B cell (primary cell): ENCODE results near the gene XDH. TPM values are rescaled to one million over a fixed set of nuclear protein-coding genes. Genes with fewer than 3 reads are reported as not detected.

Source experiments
- ATAC-seq: fragments of 200-7000 bp; cut with Tn5 transposase; one replicate; pipeline ENCODE4 v1.10.0; 2021; ENCODE audit warnings: low read depth, mild to moderate bottlenecking, moderate number of reproducible peaks, moderate library complexity
- CTCF ChIA-PET: fragments of 350-600 bp; sonication (Branson Sonifier 250); formaldehyde crosslinking; loops from one replicate; lab custom pipeline; 2021; ENCODE audit warnings: antibody characterized with exemption, inconsistent platforms; lab: Charles Lee
- POLR2A ChIA-PET: fragments of 350-600 bp; sonication (Branson Sonifier 250); formaldehyde crosslinking; loops from one replicate; lab custom pipeline; 2021; ENCODE audit warnings: antibody characterized with exemption; lab: Charles Lee
- DNase-seq: peaks from one replicate; pipeline ENCODE4 v3.0.0; 2013
- H2AFZ ChIP-seq: 2 replicates; pipeline ENCODE4 v1.6.1; 2012; ENCODE audit warnings: mild to moderate bottlenecking, low read depth, low read length; ENCODE audit not compliant: insufficient read depth, poor library complexity, severe bottlenecking
- H3K27ac ChIP-seq, 2 donors: 1 replicate in 1 of 2; 2 replicates in 1 of 2; pipeline ENCODE4 v1.5.1; 2012 to 2013; ENCODE audit warnings: low read length in 2 of 2, mild to moderate bottlenecking in 2 of 2, moderate library complexity in 1 of 2
- H3K27me3 ChIP-seq, 4 experiments: fragments of 200-600 bp in 1 of 4; sonication (generic) in 1 of 4; replicated peaks in 1 of 4; 1 replicate in 2 of 4; 2 replicates in 2 of 4; pipeline versions ENCODE4 v1.6.1 to v1.7.0; 2013 to 2016; ENCODE audit warnings: low read length in 3 of 4, mild to moderate bottlenecking in 2 of 4, mixed read lengths in 1 of 4, moderate library complexity in 1 of 4; ENCODE audit not compliant: insufficient read depth in 4 of 4, control insufficient read depth in 3 of 4; ENCODE audit errors: control extremely low read depth in 1 of 4
- H3K36me3 ChIP-seq, 2 experiments: replicated peaks in 1 of 2; 1 replicate in 1 of 2; 2 replicates in 1 of 2; pipeline versions ENCODE4 v1.6.1 to v1.7.1; 2013; ENCODE audit warnings: low read length in 1 of 2; ENCODE audit not compliant: insufficient read depth in 2 of 2, control insufficient read depth in 1 of 2; ENCODE audit errors: control extremely low read depth in 1 of 2, extremely low read depth in 1 of 2
- H3K4me1 ChIP-seq, 2 donors: fragments of 200-600 bp in 1 of 2; sonication (generic) in 1 of 2; 1 replicate in 1 of 2; 2 replicates in 1 of 2; pipeline versions ENCODE4 v1.5.1 to v1.6.1; 2013 to 2017; ENCODE audit warnings: low read length in 2 of 2; ENCODE audit not compliant: control insufficient read depth in 2 of 2, insufficient read depth in 2 of 2
- H3K4me2 ChIP-seq: replicated peaks from 2 replicates; pipeline ENCODE3; 2012; ENCODE audit warnings: mild to moderate bottlenecking, low read depth, low read length; ENCODE audit not compliant: poor library complexity, severe bottlenecking
- H3K4me3 ChIP-seq, 5 experiments: fragments of 200-600 bp in 1 of 5; sonication (generic) in 1 of 5; 1 replicate in 3 of 5; 2 replicates in 2 of 5; pipeline versions ENCODE4 v1.5.1 to v1.7.0; 2011 to 2016; ENCODE audit warnings: low read length in 4 of 5, mild to moderate bottlenecking in 4 of 5, low read depth in 2 of 5, control low read depth in 1 of 5, moderate library complexity in 1 of 5; ENCODE audit not compliant: insufficient read depth in 1 of 5; ENCODE audit errors: control extremely low read depth in 1 of 5, extremely low read depth in 1 of 5
- H3K79me2 ChIP-seq: fragments of 200-600 bp; sonication (generic); one replicate; pipeline ENCODE4 v1.6.0; 2016; ENCODE audit warnings: low read length; ENCODE audit not compliant: control insufficient read depth, insufficient read depth
- H3K9ac ChIP-seq: fragments of 200-600 bp; sonication (generic); 2 replicates; pipeline ENCODE4 v1.6.1; 2017; ENCODE audit warnings: mild to moderate bottlenecking, low read length, moderate library complexity
- H3K9me3 ChIP-seq, 3 donors: one replicate each; pipeline versions ENCODE4 v1.6.1 to v1.7.1; 2013; ENCODE audit warnings: low read length in 2 of 3; ENCODE audit not compliant: control insufficient read depth in 2 of 3, insufficient read depth in 1 of 3; ENCODE audit errors: control extremely low read depth in 1 of 3
- H4K20me1 ChIP-seq: 2 replicates; pipeline ENCODE4 v1.6.0; 2012; ENCODE audit warnings: mild to moderate bottlenecking, low read length; ENCODE audit not compliant: insufficient read depth, control insufficient read depth, poor library complexity, severe bottlenecking
- H3K27ac Mint-ChIP-seq: one replicate; pipeline ENCODE4 v1.8.0; 2021; ENCODE audit warnings: mixed read lengths
- H3K27me3 Mint-ChIP-seq: one replicate; pipeline ENCODE4 v1.8.0; 2021; ENCODE audit warnings: mixed read lengths
- H3K4me1 Mint-ChIP-seq: one replicate; pipeline ENCODE4 v1.8.0; 2021; ENCODE audit warnings: mixed read lengths
- H3K4me3 Mint-ChIP-seq: one replicate; pipeline ENCODE4 v1.8.0; 2021; ENCODE audit warnings: mixed read lengths
- H3K9me3 Mint-ChIP-seq: one replicate; pipeline ENCODE4 v1.8.0; 2022; ENCODE audit warnings: mixed read lengths; ENCODE audit not compliant: insufficient read depth
- CTCF ChIP-seq: fragments of 200-600 bp; IDR thresholded peaks from one replicate; pipeline ENCODE4 v1.8.0; 2022; ENCODE audit warnings: antibody characterized with exemption, mild to moderate bottlenecking
- EZH2 ChIP-seq: IDR thresholded peaks from 2 replicates; pipeline ENCODE4 v1.6.1; 2012; ENCODE audit warnings: borderline replicate concordance, low read depth, mild to moderate bottlenecking, moderate library complexity, low read length; ENCODE audit not compliant: insufficient read depth, poor library complexity, severe bottlenecking
- WGBS: methylation state at CpG from one replicate; pipeline ENCODE4 v1.1.5; 2013; ENCODE audit warnings: missing lambda C conversion rate; ENCODE audit not compliant: insufficient coverage; 5-methylcytosine and 5-hydroxymethylcytosine counted together
- intact Hi-C: fragments of 100-400 bp; cut with micrococcal nuclease; formaldehyde crosslinking; loops from one replicate; pipeline ENCODE4 v1.10.0; 2022
- polyA plus RNA-seq: library from polyadenylated mRNA; depleted of rRNA; stranded (reverse); fragments of >200 nt; gene quantifications from 2 replicates; pipeline ENCODE4 v1.2.3, GENCODE V29; 2012
- total RNA-seq, 2 donors: library from RNA; stranded (reverse); fragments of 120-200 nt in 1 of 2; gene quantifications; 1 replicate in 1 of 2; 2 replicates in 1 of 2; pipeline versions ENCODE4 v1.2.3 to v1.2.4, GENCODE V29; 2013 to 2022

Gene XDH
- total and polyA plus RNA-seq, 2 donors (not counting 1 experiment from before 2014, with no cell fraction given) = not detected

- no peaks in the 10 kb centered on the region for H3K4me1 ChIP-seq
- H3K27me3 ChIP-seq = peaks cover 0 to 5% (median 2%) of the 10 kb centered on the region in 4 experiments
- H3K27ac Mint-ChIP-seq = no peak overlapping the region
- H3K4me3 ChIP-seq = no peak overlapping the region
- POLR2A ChIA-PET = no interaction called here
- 50% methylated on average over 2 of the region's 5 CpGs for WGBS
- H2AFZ ChIP-seq = no peak overlapping the region
- ATAC-seq (no peak), DNase-seq (no peak)
- H3K9me3 ChIP-seq = peaks cover 0 to 2% (median 0%) of the 10 kb centered on the region in 3 donors
- no peaks in the 10 kb centered on the region for H3K9me3 Mint-ChIP-seq
- CTCF ChIA-PET = no interaction called here
- peaks cover 12% of the 10 kb centered on the region for H3K27me3 Mint-ChIP-seq
- H4K20me1 ChIP-seq = no peaks in the 10 kb centered on the region
- no peak overlapping the region for H3K4me2 ChIP-seq
- H3K4me1 Mint-ChIP-seq = no peaks in the 10 kb centered on the region
- H3K4me3 Mint-ChIP-seq = no peak overlapping the region
- intact Hi-C loops = no loop called here
- no peaks in the 10 kb centered on the region for H3K36me3 ChIP-seq
- no peak overlapping the region for H3K9ac ChIP-seq
- no peaks in the 10 kb centered on the region for H3K79me2 ChIP-seq
- no peak for TF ChIP-seq CTCF
- TF ChIP-seq EZH2 = no peak
- no peak overlapping the region for H3K27ac ChIP-seq
Observed at GRCh38 chr2:31429759-31430438, 15.4 kb upstream of the XDH start.

- Histone ChIP-seq H3K4me3 (no peak overlapping the region), H3K79me2 (no peaks in the 10 kb centered on the region), H4K20me1 (no peaks in the 10 kb centered on the region), H3K27ac (no peak overlapping the region), H3K4me1 (no peaks in the 10 kb centered on the region), H3K36me3 (no peaks in the 10 kb centered on the region), H3K9ac (no peak overlapping the region), H2AFZ (no peak overlapping the region), H3K9me3 (peaks cover 0 to 2% (median 0%) of the 10 kb centered on the region in 3 donors), H3K4me2 (no peak overlapping the region), H3K27me3 (peaks cover 0 to 5% (median 2%) of the 10 kb centered on the region in 4 experiments)
- peaks cover 12% of the 10 kb centered on the region for H3K27me3 Mint-ChIP-seq
- intact Hi-C loops = no loop called here
- no peak for DNase-seq
- CTCF ChIA-PET = no interaction called here
- no peak for ATAC-seq
- TF ChIP-seq CTCF = no peak
- TF ChIP-seq EZH2 = no peak
- POLR2A ChIA-PET = no interaction called here
- no peaks in the 10 kb centered on the region for H3K9me3 Mint-ChIP-seq
- no peaks in the 10 kb centered on the region for H3K4me1 Mint-ChIP-seq
- no peak overlapping the region for H3K27ac Mint-ChIP-seq
- H3K4me3 Mint-ChIP-seq = no peak overlapping the region
Observed at GRCh38 chr2:31429040-31429439, 14.5 kb upstream of the XDH start.
